Adrenal gland (tissue), 5 donors: ENCODE data around the gene FOSL1.

Experiments
- CTCF ChIP-seq, 6 experiments: fragments of 450-650 bp in 4 of 6; fragments of 200-600 bp in 2 of 6; sonication (generic) in 1 of 6; IDR thresholded peaks; 1 replicate in 5 of 6; 2 replicates in 1 of 6; pipeline versions ENCODE4 v1.5.1 to v1.8.0; 2016 to 2021; ENCODE audit warnings: antibody characterized with exemption in 6 of 6, mild to moderate bottlenecking in 2 of 6, moderate library complexity in 1 of 6
- POLR2A ChIP-seq, 2 donors: fragments of 450-650 bp; IDR thresholded peaks; one replicate each; pipeline ENCODE4 v1.6.1; 2017; ENCODE audit warnings: antibody characterized with exemption in 2 of 2, mild to moderate bottlenecking in 2 of 2, moderate library complexity in 1 of 2
- donor health status: DM: no; HTN: no; CAD: no.

- TF ChIP-seq CTCF (IDR thresholded peaks at IDR 0.05) (no peak), POLR2A (IDR thresholded peaks at IDR 0.05) (no peak)
Observed at GRCh38 chr11:65880027-65880426, 20.2 kb downstream of the FOSL1 start.
